PC-9 (cell line): ENCODE results near the gene PKNOX2. TPM values are rescaled to one million over a fixed set of nuclear protein-coding genes. Genes with fewer than 3 reads are reported as not detected.

Experiments
- BruUV-seq: library from RNA; stranded (reverse); fragments of 400-500 nt; replicated peaks from 2 replicates; lab custom pipeline; 2021; lab: Mats Ljungman, UMichigan
- CTCF ChIA-PET: fragments of 300-600 bp; sonication (Branson Sonifier 250); formaldehyde crosslinking; loops from one replicate; lab custom pipeline; 2022; ENCODE audit warnings: antibody characterized with exemption; lab: Charles Lee
- POLR2A ChIA-PET: fragments of 300-600 bp; sonication (Branson Sonifier 250); formaldehyde crosslinking; loops from one replicate; lab custom pipeline; 2022; ENCODE audit warnings: antibody characterized with exemption; ENCODE audit not compliant: unreplicated experiment; lab: Charles Lee
- DNase-seq, 2 experiments: peaks; one replicate each; pipeline versions ENCODE4 v3.0.0 to v3.0.0-alpha.2; 2015 to 2022; ENCODE audit warnings: mixed read lengths in 1 of 2
- H2AFZ ChIP-seq: fragments of 200-600 bp; sonication (generic); 2 replicates; pipeline ENCODE4 v1.8.1; 2017; ENCODE audit warnings: antibody characterized with exemption
- H3F3A ChIP-seq: fragments of 200-600 bp; sonication (generic); 2 replicates; pipeline ENCODE4 v1.8.1; 2017; ENCODE audit warnings: antibody characterized with exemption, mild to moderate bottlenecking, low read depth; ENCODE audit not compliant: insufficient read depth
- H3K27ac ChIP-seq: fragments of 200-600 bp; sonication (generic); 2 replicates; pipeline ENCODE4 v1.6.1; 2016; ENCODE audit warnings: mixed run types
- H3K27me3 ChIP-seq: fragments of 200-600 bp; sonication (generic); 2 replicates; pipeline ENCODE4 v1.6.1; 2016; ENCODE audit warnings: low read depth, mixed run types; ENCODE audit not compliant: insufficient read depth
- H3K36me3 ChIP-seq: fragments of 200-600 bp; sonication (generic); 2 replicates; pipeline ENCODE4 v1.6.1; 2016; ENCODE audit warnings: low read depth, mixed run types
- H3K4me1 ChIP-seq: fragments of 200-600 bp; sonication (generic); replicated peaks from 2 replicates; pipeline ENCODE4 v1.6.1; 2016; ENCODE audit warnings: mixed run types; ENCODE audit not compliant: insufficient read depth
- H3K4me2 ChIP-seq: fragments of 200-600 bp; sonication (generic); 2 replicates; pipeline ENCODE4 v1.6.1; 2017; ENCODE audit warnings: mixed run types
- H3K4me3 ChIP-seq: fragments of 200-600 bp; sonication (generic); 2 replicates; pipeline ENCODE4 v1.6.1; 2016; ENCODE audit warnings: mixed run types
- H3K79me2 ChIP-seq: fragments of 200-600 bp; sonication (generic); 2 replicates; pipeline ENCODE4 v1.6.1; 2017; ENCODE audit warnings: low read depth, mixed run types
- H3K9me2 ChIP-seq: fragments of 200-600 bp; sonication (generic); 2 replicates; pipeline ENCODE4 v1.8.1; 2017; ENCODE audit warnings: mild to moderate bottlenecking; ENCODE audit not compliant: insufficient read depth
- H3K9me3 ChIP-seq: fragments of 200-600 bp; sonication (generic); 2 replicates; pipeline ENCODE4 v1.8.1; 2016; ENCODE audit warnings: low read depth; ENCODE audit not compliant: insufficient read depth
- H4K20me1 ChIP-seq: fragments of 200-600 bp; sonication (generic); 2 replicates; pipeline ENCODE4 v1.8.1; 2017; ENCODE audit not compliant: insufficient read depth
- CTCF ChIP-seq: fragments of 200-600 bp; sonication (generic); conservative IDR thresholded peaks from 2 replicates; pipeline ENCODE4 v1.6.1; 2017; ENCODE audit warnings: mixed run types, antibody characterized with exemption, mild to moderate bottlenecking, moderate library complexity
- EZH2 ChIP-seq: fragments of 200-600 bp; sonication (generic); IDR thresholded peaks from 2 replicates; pipeline ENCODE4 v1.8.0; 2017; ENCODE audit warnings: antibody characterized with exemption, low read depth
- intact Hi-C: fragments of 100-400 bp; cut with micrococcal nuclease; formaldehyde crosslinking; loops from one replicate; pipeline ENCODE4 v1.10.0; 2022; ENCODE audit not compliant: unreplicated experiment
- total RNA-seq: library from RNA; stranded (reverse); gene quantifications from 2 replicates; pipeline ENCODE4 v1.2.3, GENCODE V29; 2021

The PKNOX2 gene
- total RNA-seq, 1 experiment from 2014 or later = not detected

- intact Hi-C loops = no loop called here
- no peaks in the 10 kb centered on the region for H3K4me1 ChIP-seq
- H4K20me1 ChIP-seq = no peaks in the 10 kb centered on the region
- no peak overlapping the region for H3K4me2 ChIP-seq
- no peaks in the 10 kb centered on the region for H3K36me3 ChIP-seq
- ChIA-PET CTCF (interaction anchor here (0.6 kb wide), 1 partner anchor 26 kb away, joined by 12 read pairs; no protein-coding TSS in a partner anchor), POLR2A (no interaction called here)
- TF ChIP-seq CTCF (no peak), EZH2 (no peak)
- no peaks in the 10 kb centered on the region for H3F3A ChIP-seq
- no peaks in the 10 kb centered on the region for H3K9me3 ChIP-seq
- no TSS peak for BruUV-seq
- H3K4me3 ChIP-seq = no peak overlapping the region
- peaks cover 97% of the 10 kb centered on the region for H3K27me3 ChIP-seq
- H3K9me2 ChIP-seq = no peaks in the 10 kb centered on the region
- H3K79me2 ChIP-seq = no peaks in the 10 kb centered on the region
- no peak overlapping the region for H2AFZ ChIP-seq
- no peak overlapping the region for H3K27ac ChIP-seq
- no peak for DNase-seq
Measured at GRCh38 chr11:125379981-125380380, 215.4 kb downstream of the PKNOX2 start.

- H2AFZ ChIP-seq = no peak overlapping the region
- no TSS peak for BruUV-seq
- H3K79me2 ChIP-seq = no peaks in the 10 kb centered on the region
- no peaks in the 10 kb centered on the region for H3F3A ChIP-seq
- no peak overlapping the region for H3K27ac ChIP-seq
- H3K27me3 ChIP-seq = peaks cover 96% of the 10 kb centered on the region
- H3K4me3 ChIP-seq = no peak overlapping the region
- no peak for DNase-seq
- H3K36me3 ChIP-seq = no peaks in the 10 kb centered on the region
- ChIA-PET POLR2A (no interaction called here), CTCF (interaction anchor here (0.6 kb wide), 1 partner anchor 26 kb away, joined by 12 read pairs; no protein-coding TSS in a partner anchor)
- H3K4me1 ChIP-seq = no peaks in the 10 kb centered on the region
- H3K9me2 ChIP-seq = no peaks in the 10 kb centered on the region
- no peaks in the 10 kb centered on the region for H3K9me3 ChIP-seq
- TF ChIP-seq CTCF (no peak), EZH2 (no peak)
- intact Hi-C loops = no loop called here
- H3K4me2 ChIP-seq = no peak overlapping the region
- H4K20me1 ChIP-seq = no peaks in the 10 kb centered on the region
Measured at GRCh38 chr11:125380756-125381445, 216.3 kb downstream of the PKNOX2 start.

GRCh38 chr11:125381499-125382044 lies 217.0 kb downstream of the PKNOX2 start:
- DNase-seq = no peak
- no peaks in the 10 kb centered on the region for H3K9me3 ChIP-seq
- H3K4me1 ChIP-seq = no peaks in the 10 kb centered on the region
- H3K36me3 ChIP-seq = no peaks in the 10 kb centered on the region
- H3K4me2 ChIP-seq = no peak overlapping the region
- no peaks in the 10 kb centered on the region for H3K9me2 ChIP-seq
- ChIA-PET CTCF (no interaction called here), POLR2A (no interaction called here)
- H3F3A ChIP-seq = no peaks in the 10 kb centered on the region
- intact Hi-C loops = no loop called here
- no peaks in the 10 kb centered on the region for H3K79me2 ChIP-seq
- no peak overlapping the region for H2AFZ ChIP-seq
- H3K27ac ChIP-seq = no peak overlapping the region
- no peaks in the 10 kb centered on the region for H4K20me1 ChIP-seq
- H3K27me3 ChIP-seq = peaks cover 96% of the 10 kb centered on the region
- BruUV-seq = no TSS peak
- TF ChIP-seq CTCF (no peak), EZH2 (no peak)
- no peak overlapping the region for H3K4me3 ChIP-seq
